Suprapubic skin (tissue), 4 donors: ENCODE measurements around the gene CPNE2.

Experiments
- CTCF ChIP-seq, 2 donors: fragments of 200-600 bp in 1 of 2; fragments of 450-650 bp in 1 of 2; sonication (generic) in 1 of 2; IDR thresholded peaks; one replicate each; pipeline ENCODE4 v1.5.1; 2016 to 2019; ENCODE audit warnings: antibody characterized with exemption in 2 of 2, mild to moderate bottlenecking in 1 of 2, moderate library complexity in 1 of 2
- EP300 ChIP-seq: sonication (generic); formaldehyde crosslinking; IDR thresholded peaks from one replicate; pipeline ENCODE4 v1.6.1; 2017; ENCODE audit warnings: antibody characterized with exemption
- POLR2A ChIP-seq, 2 donors: fragments of 450-650 bp; IDR thresholded peaks; one replicate each; pipeline ENCODE4 v1.6.1; 2017; ENCODE audit warnings: antibody characterized with exemption in 2 of 2, mild to moderate bottlenecking in 2 of 2, moderate library complexity in 2 of 2
- POLR2AphosphoS5 ChIP-seq, 3 donors: sonication (generic); formaldehyde crosslinking; IDR thresholded peaks; one replicate each; pipeline ENCODE4 v1.6.1; 2017; ENCODE audit warnings: antibody characterized with exemption in 3 of 3

GRCh38 chr16:57111420-57111819 is 19.0 kb downstream of the CPNE2 start:
- TF ChIP-seq POLR2AphosphoS5 (IDR thresholded peaks at IDR 0.05) (no peak), CTCF (IDR thresholded peaks at IDR 0.05) (no peak), POLR2A (IDR thresholded peaks at IDR 0.05) (no peak), EP300 (no peak)
